Fibroblast of lung (primary cell): ENCODE results near the gene UPP2.

Experiments
- CTCF ChIP-seq, 2 donors: IDR thresholded peaks in 1 of 2; conservative IDR thresholded peaks in 1 of 2; 1 replicate in 1 of 2; 2 replicates in 1 of 2; pipeline ENCODE4 v1.5.1; 2011 to 2012; ENCODE audit warnings: low read length in 2 of 2, control low read depth in 1 of 2, inconsistent platforms in 1 of 2, low read depth in 1 of 2, mild to moderate bottlenecking in 1 of 2
- EZH2 ChIP-seq: IDR thresholded peaks from 2 replicates; pipeline ENCODE4 v1.5.1; 2012; ENCODE audit warnings: low read length, control low read depth, mild to moderate bottlenecking; ENCODE audit errors: missing control alignments

DNA sequence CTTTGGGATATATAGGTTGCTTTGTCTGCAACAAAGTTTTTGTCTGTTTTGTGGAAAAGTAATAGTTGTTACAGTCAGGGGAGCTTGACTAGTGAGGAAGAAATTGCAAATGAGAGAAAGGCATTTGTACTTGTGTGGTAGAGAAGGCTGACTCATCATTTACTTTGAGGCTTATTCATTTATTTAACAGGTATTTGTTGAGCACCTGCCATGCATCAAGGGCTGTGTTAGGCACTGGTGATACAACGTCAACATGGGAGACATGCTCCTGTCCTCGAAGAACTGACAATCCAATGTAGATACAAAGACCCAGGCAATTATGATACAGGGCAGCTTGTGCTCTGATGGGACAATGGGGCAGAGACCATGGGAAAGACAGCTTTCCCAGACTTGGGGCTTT is 79.5 kb downstream of the UPP2 start:
- TF ChIP-seq CTCF (conservative IDR thresholded peaks at IDR 0.05 in 1 of 2, IDR thresholded peaks at IDR 0.05 in 1 of 2; ENCODE audit: low read depth in 1 of 2, low read length in 2 of 2) (no peak), EZH2 (no peak)
